ENCODE results near the gene ACSL1. TPM values are rescaled to one million over a fixed set of nuclear protein-coding genes. Genes with fewer than 3 reads are reported as not detected.
A peak's percentile ranks its signal among the peaks of the same experiment; 100 is the strongest.
"Not testable (repeated sequence)": the region's sequence is repeated elsewhere in the genome, so short reads cannot be mapped to it uniquely, and the experiment has no call there.

ACSL1 gene
- total RNA-seq, 2 donors from 2014 or later = 110 to 111 TPM

GRCh38 chr4:184741651-184742050 is 84.1 kb downstream of the ACSL1 start:
- H3K9me3 Mint-ChIP-seq; ATAC-seq; DNase-seq (ENCODE audit: low spot score); H3K4me3 Mint-ChIP-seq; H3K36me3 Mint-ChIP-seq; H3K27ac Mint-ChIP-seq; H3K27me3 Mint-ChIP-seq: not testable (repeated sequence)
- H3K4me1 Mint-ChIP-seq (ENCODE audit: low read depth in 2 of 2) = peaks cover 9 to 17% of the 10 kb centered on the region in 2 donors

- Mint-ChIP-seq H3K9me3 (no peaks in the 10 kb centered on the region), H3K27me3 (no peaks in the 10 kb centered on the region), H3K27ac (no peak overlapping the region), H3K4me1 (ENCODE audit: low read depth in 2 of 2) (peaks cover 7 to 10% of the 10 kb centered on the region in 2 donors), H3K4me3 (no peak overlapping the region), H3K36me3 (no peaks in the 10 kb centered on the region)
- DNase-seq (ENCODE audit: low spot score) = no peak
- peak in 1 of 2 donors; percentile 56 for ATAC-seq
Observed at GRCh38 chr4:184740980-184741391, 84.8 kb downstream of the ACSL1 start.

- not testable (repeated sequence) for DNase-seq (ENCODE audit: low spot score); ATAC-seq; H3K4me1 Mint-ChIP-seq (ENCODE audit: low read depth in 2 of 2); H3K36me3 Mint-ChIP-seq; H3K4me3 Mint-ChIP-seq; H3K9me3 Mint-ChIP-seq; H3K27me3 Mint-ChIP-seq
- peak overlapping the region in 1 of 2 donors; percentile 10 for H3K27ac Mint-ChIP-seq
Observed at GRCh38 chr4:184739575-184739974, 86.2 kb downstream of the ACSL1 start.

- ATAC-seq (no peak), DNase-seq (ENCODE audit: low spot score) (no peak)
- peak overlapping the region; percentile 82 to 86 for H3K27ac Mint-ChIP-seq
- no peaks in the 10 kb centered on the region for H3K9me3 Mint-ChIP-seq
- H3K27me3 Mint-ChIP-seq = no peaks in the 10 kb centered on the region
- H3K36me3 Mint-ChIP-seq = no peaks in the 10 kb centered on the region
- peaks cover 13 to 24% of the 10 kb centered on the region in 2 donors for H3K4me1 Mint-ChIP-seq (ENCODE audit: low read depth in 2 of 2)
- H3K4me3 Mint-ChIP-seq = peak overlapping the region; percentile 99
Observed at GRCh38 chr4:184734758-184735157, 91.0 kb downstream of the ACSL1 start.

GRCh38 chr4:184733654-184734524 is 91.9 kb downstream of the ACSL1 start, which contains the start of gene CENPU:
Gene CENPU, minus strand, starts transcription at chr4:184734096. Its CDS starts 34 bp downstream, at chr4:184734062.
- H3K27ac Mint-ChIP-seq = peak within 1 kb of the TSS; percentile 82 to 86
- H3K4me1 Mint-ChIP-seq (ENCODE audit: low read depth in 2 of 2) = peaks cover 10 to 20% of the 10 kb centered on the region in 2 donors
- no peaks in the 10 kb centered on the region for H3K27me3 Mint-ChIP-seq
- H3K9me3 Mint-ChIP-seq = no peaks in the 10 kb centered on the region
- H3K36me3 Mint-ChIP-seq = no peaks in the 10 kb centered on the region
- H3K4me3 Mint-ChIP-seq = peak within 1 kb of the TSS; percentile 99
- ATAC-seq = peak; percentile 96 to 97
- peak; percentile 97 for DNase-seq (ENCODE audit: low spot score)

GRCh38 chr4:184732126-184732525 is 93.6 kb downstream of the ACSL1 start:
- no peaks in the 10 kb centered on the region for H3K27me3 Mint-ChIP-seq

GRCh38 chr4:184731056-184731455 is 94.7 kb downstream of the ACSL1 start:
- Mint-ChIP-seq H3K27me3 (no peaks in the 10 kb centered on the region), H3K27ac (no peak overlapping the region), H3K4me3 (no peak overlapping the region), H3K4me1 (ENCODE audit: low read depth in 2 of 2) (peaks cover 10 to 26% of the 10 kb centered on the region in 2 donors), H3K9me3 (no peaks in the 10 kb centered on the region), H3K36me3 (peaks cover 10% of the 10 kb centered on the region)
- DNase-seq (ENCODE audit: low spot score) = no peak
- no peak for ATAC-seq

More at GRCh38 chr4:184732126-184732525, 93.6 kb downstream of the ACSL1 start:
- ATAC-seq = no peak
- Mint-ChIP-seq H3K4me1 (ENCODE audit: low read depth in 2 of 2) (peaks cover 10 to 20% of the 10 kb centered on the region in 2 donors), H3K4me3 (peak overlapping the region; percentile 99), H3K36me3 (peaks cover 5% of the 10 kb centered on the region), H3K27ac (peak overlapping the region; percentile 18 to 27), H3K9me3 (no peaks in the 10 kb centered on the region)
- DNase-seq (ENCODE audit: low spot score) = no peak

- H3K4me3 Mint-ChIP-seq = no peak overlapping the region
- peaks cover 10 to 33% of the 10 kb centered on the region in 2 donors for H3K4me1 Mint-ChIP-seq (ENCODE audit: low read depth in 2 of 2)
- DNase-seq (ENCODE audit: low spot score) = no peak
- H3K36me3 Mint-ChIP-seq = peaks cover 17% of the 10 kb centered on the region
- H3K27me3 Mint-ChIP-seq = no peaks in the 10 kb centered on the region
- no peak overlapping the region for H3K27ac Mint-ChIP-seq
- no peaks in the 10 kb centered on the region for H3K9me3 Mint-ChIP-seq
- ATAC-seq = no peak
Observed at GRCh38 chr4:184729946-184730345, 95.8 kb downstream of the ACSL1 start.

- DNase-seq (ENCODE audit: low spot score) (no peak), ATAC-seq (no peak)
- Mint-ChIP-seq H3K4me3 (no peak overlapping the region), H3K27ac (no peak overlapping the region), H3K9me3 (no peaks in the 10 kb centered on the region), H3K36me3 (peaks cover 22% of the 10 kb centered on the region), H3K27me3 (no peaks in the 10 kb centered on the region), H3K4me1 (ENCODE audit: low read depth in 2 of 2) (peaks cover 8 to 26% of the 10 kb centered on the region in 2 donors)
Observed at GRCh38 chr4:184728858-184729257, 96.9 kb downstream of the ACSL1 start.

GRCh38 chr4:184727430-184727829 is 98.3 kb downstream of the ACSL1 start:
- no peaks in the 10 kb centered on the region for H3K27me3 Mint-ChIP-seq
- peaks cover 8 to 25% of the 10 kb centered on the region in 2 donors for H3K4me1 Mint-ChIP-seq (ENCODE audit: low read depth in 2 of 2)
- no peak overlapping the region for H3K27ac Mint-ChIP-seq
- DNase-seq (ENCODE audit: low spot score) (no peak), ATAC-seq (no peak)
- H3K9me3 Mint-ChIP-seq = no peaks in the 10 kb centered on the region
- peaks cover 31% of the 10 kb centered on the region for H3K36me3 Mint-ChIP-seq
- no peak overlapping the region for H3K4me3 Mint-ChIP-seq

- Mint-ChIP-seq H3K27ac (no peak overlapping the region), H3K36me3 (peaks cover 62% of the 10 kb centered on the region), H3K9me3 (peaks cover 18% of the 10 kb centered on the region), H3K4me3 (no peak overlapping the region), H3K4me1 (ENCODE audit: low read depth in 2 of 2) (peaks cover 16 to 26% of the 10 kb centered on the region in 2 donors), H3K27me3 (no peaks in the 10 kb centered on the region)
- ATAC-seq = peak; percentile 52 to 58
- DNase-seq (ENCODE audit: low spot score) = no peak
Observed at GRCh38 chr4:184722798-184723197, 103.0 kb downstream of the ACSL1 start.

GRCh38 chr4:184721254-184721653 is 104.5 kb downstream of the ACSL1 start:
- ATAC-seq (no peak), DNase-seq (ENCODE audit: low spot score) (no peak)
- peaks cover 63% of the 10 kb centered on the region for H3K36me3 Mint-ChIP-seq
- peaks cover 16 to 23% of the 10 kb centered on the region in 2 donors for H3K4me1 Mint-ChIP-seq (ENCODE audit: low read depth in 2 of 2)
- H3K27ac Mint-ChIP-seq = no peak overlapping the region
- H3K4me3 Mint-ChIP-seq = no peak overlapping the region
- H3K27me3 Mint-ChIP-seq = no peaks in the 10 kb centered on the region
- H3K9me3 Mint-ChIP-seq = peaks cover 18% of the 10 kb centered on the region

- peaks cover 14 to 16% of the 10 kb centered on the region in 2 donors for H3K4me1 Mint-ChIP-seq (ENCODE audit: low read depth in 2 of 2)
Observed at GRCh38 chr4:184719407-184719806, 106.4 kb downstream of the ACSL1 start.

GRCh38 chr4:184715526-184715925 is 110.2 kb downstream of the ACSL1 start:
- Mint-ChIP-seq H3K27ac (no peak overlapping the region), H3K4me1 (ENCODE audit: low read depth in 2 of 2) (peaks cover 6 to 12% of the 10 kb centered on the region in 2 donors), H3K27me3 (no peaks in the 10 kb centered on the region), H3K9me3 (peaks cover 5% of the 10 kb centered on the region), H3K36me3 (peaks cover 39% of the 10 kb centered on the region), H3K4me3 (no peak overlapping the region)
- ATAC-seq = no peak
- DNase-seq (ENCODE audit: low spot score) = no peak

More at GRCh38 chr4:184719407-184719806, 106.4 kb downstream of the ACSL1 start:
- DNase-seq (ENCODE audit: low spot score) (no peak), ATAC-seq (peak in 1 of 2 donors; percentile 48)
- H3K27me3 Mint-ChIP-seq = no peaks in the 10 kb centered on the region
- no peak overlapping the region for H3K27ac Mint-ChIP-seq
- peaks cover 57% of the 10 kb centered on the region for H3K36me3 Mint-ChIP-seq
- H3K9me3 Mint-ChIP-seq = peaks cover 18% of the 10 kb centered on the region
- H3K4me3 Mint-ChIP-seq = no peak overlapping the region
